OCI-LY7 (cell line): ENCODE measurements around the gene INSYN2B.

Experiments used
- CTCF ChIP-seq: fragments of 200-600 bp; sonication (generic); conservative IDR thresholded peaks from 2 replicates; pipeline ENCODE4 v1.5.1; 2014; ENCODE audit warnings: mild to moderate bottlenecking, antibody characterized with exemption, low read length, moderate library complexity, mixed read lengths
- EZH2phosphoT487 ChIP-seq: fragments of 200-600 bp; sonication (generic); IDR thresholded peaks from 2 replicates; pipeline ENCODE4 v1.6.1; 2018; ENCODE audit warnings: low read depth, borderline replicate concordance, mild to moderate bottlenecking, mixed run types, antibody characterized with exemption, low read length, moderate library complexity, mixed read lengths

GRCh38 chr5:169958278-169958677 lies 22.0 kb downstream of the INSYN2B start:
- TF ChIP-seq CTCF (no peak), EZH2phosphoT487 (no peak)
